HEK293T (cell line): ENCODE data around the gene SCAF8.

ENCODE experiments used
- BHLHE40 ChIP-seq: fragments of 450-650 bp; IDR thresholded peaks from 2 replicates; pipeline ENCODE4 v1.6.1; 2016; ENCODE audit warnings: mild to moderate bottlenecking, moderate library complexity, borderline replicate concordance
- ELF4 ChIP-seq: fragments of 450-650 bp; IDR thresholded peaks from 2 replicates; pipeline ENCODE4 v1.6.1; 2017; ENCODE audit warnings: antibody characterized with exemption
- FOXA1 ChIP-seq: fragments of 450-650 bp; IDR thresholded peaks from 2 replicates; pipeline ENCODE4 v1.6.1; 2016; ENCODE audit warnings: mild to moderate bottlenecking
- FOXK2 ChIP-seq: fragments of 450-650 bp; IDR thresholded peaks from 2 replicates; pipeline ENCODE4 v1.6.1; 2016; ENCODE audit warnings: mild to moderate bottlenecking
- FOXM1 ChIP-seq: fragments of 450-650 bp; IDR thresholded peaks from 2 replicates; pipeline ENCODE4 v1.6.1; 2017; ENCODE audit warnings: mild to moderate bottlenecking, borderline replicate concordance
- HDGF ChIP-seq: fragments of 450-650 bp; IDR thresholded peaks from 2 replicates; pipeline ENCODE4 v1.6.1; 2017; ENCODE audit warnings: antibody characterized with exemption, borderline replicate concordance
- NFRKB ChIP-seq: fragments of 450-650 bp; IDR thresholded peaks from 2 replicates; pipeline ENCODE4 v1.6.1; 2016; ENCODE audit warnings: mild to moderate bottlenecking, moderate library complexity
- SP1 ChIP-seq: fragments of 450-650 bp; IDR thresholded peaks from 2 replicates; pipeline ENCODE4 v1.6.1; 2017
- SUZ12 ChIP-seq: fragments of 450-650 bp; IDR thresholded peaks from 2 replicates; pipeline ENCODE4 v1.6.1; 2016; ENCODE audit warnings: mild to moderate bottlenecking
- ZNF384 ChIP-seq: fragments of 450-650 bp; IDR thresholded peaks from 2 replicates; pipeline ENCODE4 v1.6.1; 2016

- TF ChIP-seq NFRKB (no peak), BHLHE40 (no peak), FOXM1 (no peak), FOXA1 (no peak), ELF4 (no peak), HDGF (no peak), SUZ12 (no peak), ZNF384 (no peak), FOXK2 (no peak), SP1 (no peak)
Measured at GRCh38 chr6:154857529-154857928, 124.3 kb downstream of the SCAF8 start.
